Suprapubic skin (tissue), 3 donors: ENCODE measurements around the gene DSC2.

Source experiments
- POLR2A ChIP-seq, 2 donors: fragments of 450-650 bp; IDR thresholded peaks; one replicate each; pipeline ENCODE4 v1.6.1; 2017; ENCODE audit warnings: antibody characterized with exemption in 2 of 2, mild to moderate bottlenecking in 2 of 2, moderate library complexity in 2 of 2
- TF ChIP-seq, protein P1 (sequence below), 2 donors: fragments of 200-600 bp in 1 of 2; fragments of 450-650 bp in 1 of 2; sonication (generic) in 1 of 2; IDR thresholded peaks; one replicate each; pipeline ENCODE4 v1.5.1; 2016 to 2019; ENCODE audit warnings: antibody characterized with exemption in 2 of 2, mild to moderate bottlenecking in 1 of 2, moderate library complexity in 1 of 2

DNA sequence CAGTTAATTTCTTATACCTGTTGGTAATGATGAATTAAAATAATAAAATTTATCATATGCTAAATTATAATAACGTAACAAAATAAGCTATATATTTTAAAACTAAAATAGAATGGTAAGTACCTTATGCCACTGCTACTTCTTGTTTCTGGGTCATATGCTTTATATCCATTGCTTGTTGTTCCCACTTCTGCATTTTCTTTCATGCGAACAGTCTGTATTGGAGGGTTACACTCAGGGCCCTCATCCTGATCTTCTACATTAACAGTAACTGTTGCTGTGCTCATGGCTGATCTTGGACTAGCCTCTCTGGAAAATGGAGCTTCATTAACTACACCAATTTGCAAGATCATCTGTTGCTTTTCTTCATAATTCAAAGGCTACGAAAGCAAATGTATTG is 22.2 kb downstream of the DSC2 start:
- TF ChIP-seq, protein P1, sequence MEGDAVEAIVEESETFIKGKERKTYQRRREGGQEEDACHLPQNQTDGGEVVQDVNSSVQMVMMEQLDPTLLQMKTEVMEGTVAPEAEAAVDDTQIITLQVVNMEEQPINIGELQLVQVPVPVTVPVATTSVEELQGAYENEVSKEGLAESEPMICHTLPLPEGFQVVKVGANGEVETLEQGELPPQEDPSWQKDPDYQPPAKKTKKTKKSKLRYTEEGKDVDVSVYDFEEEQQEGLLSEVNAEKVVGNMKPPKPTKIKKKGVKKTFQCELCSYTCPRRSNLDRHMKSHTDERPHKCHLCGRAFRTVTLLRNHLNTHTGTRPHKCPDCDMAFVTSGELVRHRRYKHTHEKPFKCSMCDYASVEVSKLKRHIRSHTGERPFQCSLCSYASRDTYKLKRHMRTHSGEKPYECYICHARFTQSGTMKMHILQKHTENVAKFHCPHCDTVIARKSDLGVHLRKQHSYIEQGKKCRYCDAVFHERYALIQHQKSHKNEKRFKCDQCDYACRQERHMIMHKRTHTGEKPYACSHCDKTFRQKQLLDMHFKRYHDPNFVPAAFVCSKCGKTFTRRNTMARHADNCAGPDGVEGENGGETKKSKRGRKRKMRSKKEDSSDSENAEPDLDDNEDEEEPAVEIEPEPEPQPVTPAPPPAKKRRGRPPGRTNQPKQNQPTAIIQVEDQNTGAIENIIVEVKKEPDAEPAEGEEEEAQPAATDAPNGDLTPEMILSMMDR (IDR thresholded peaks at IDR 0.05), result no peak
- TF ChIP-seq POLR2A (IDR thresholded peaks at IDR 0.05), result no peak
